Lower leg skin (tissue), 4 donors: Measurements from ENCODE around the gene CYB5B. TPM values are rescaled to one million over a fixed set of nuclear protein-coding genes. Genes with fewer than 3 reads are reported as not detected.

Experiments used
- DNase-seq, 2 donors: peaks; one replicate each; pipeline ENCODE4 v3.0.0-alpha.2; 2019; ENCODE audit warnings: low spot score in 2 of 2
- H3K4me3 ChIP-seq: fragments of 200-600 bp; sonication (generic); 2 replicates; pipeline ENCODE4 v1.5.1; 2017; ENCODE audit warnings: mild to moderate bottlenecking, low read depth; ENCODE audit not compliant: poor library complexity, severe bottlenecking
- CTCF ChIP-seq, 3 donors: fragments of 450-650 bp; IDR thresholded peaks; one replicate each; pipeline ENCODE4 v1.5.1; 2016; ENCODE audit warnings: antibody characterized with exemption in 3 of 3, mild to moderate bottlenecking in 3 of 3, moderate library complexity in 2 of 3
- POLR2A ChIP-seq, 2 donors: fragments of 450-650 bp; IDR thresholded peaks; one replicate each; pipeline ENCODE4 v1.6.1; 2016 to 2017; ENCODE audit warnings: antibody characterized with exemption in 2 of 2, mild to moderate bottlenecking in 1 of 2, moderate library complexity in 1 of 2
- WGBS, 2 donors: methylation state at CpG; one replicate each; pipeline ENCODE4 v1.1.5; 2018; 5-methylcytosine and 5-hydroxymethylcytosine counted together
- intact Hi-C: fragments of 100-400 bp; cut with DNase I; formaldehyde crosslinking; loops from one replicate; pipeline ENCODE4 v1.15.0; 2023; ENCODE audit warnings: low total_unique reads
- total RNA-seq, 4 donors: library from RNA; depleted of rRNA; stranded (reverse); fragments of >200 nt; gene quantifications; one replicate each; pipeline ENCODE4 v1.1.0, GENCODE V29; 2016

Gene CYB5B
- total RNA-seq, 4 donors from 2014 or later: 22.3 to 34.5 (median 25.9) TPM

GRCh38 chr16:69478685-69479084 lies 54.3 kb downstream of the CYB5B start:
- no peak overlapping the region for H3K4me3 ChIP-seq
- TF ChIP-seq CTCF (IDR thresholded peaks at IDR 0.05) (no peak), POLR2A (IDR thresholded peaks at IDR 0.05) (no peak)
- intact Hi-C loops: no loop called here
- DNase-seq: peak in 1 of 2 donors; percentile 56
- WGBS, 2 donors: 97% methylated on average over 6 of the region's 6 CpGs

- WGBS, 2 donors: 55 to 59% methylated on average over 3 of the region's 3 CpGs
- intact Hi-C loops: no loop called here
- DNase-seq: no peak
- TF ChIP-seq POLR2A (IDR thresholded peaks at IDR 0.05) (no peak), CTCF (IDR thresholded peaks at IDR 0.05) (no peak)
- no peak overlapping the region for H3K4me3 ChIP-seq
Observed at GRCh38 chr16:69479775-69480174, 55.4 kb downstream of the CYB5B start.

GRCh38 chr16:69481901-69482341 lies 57.5 kb downstream of the CYB5B start:
- DNase-seq: peak; percentile 87 to 96
- WGBS, 2 donors: 22 to 27% methylated on average over 12 of the region's 12 CpGs
- intact Hi-C loops: no loop called here
- TF ChIP-seq CTCF (IDR thresholded peaks at IDR 0.05) (no peak), POLR2A (IDR thresholded peaks at IDR 0.05) (no peak)
- H3K4me3 ChIP-seq: no peak overlapping the region

GRCh38 chr16:69482410-69482991 lies 58.1 kb downstream of the CYB5B start:
- peak; percentile 56 to 93 for DNase-seq
- H3K4me3 ChIP-seq: no peak overlapping the region
- TF ChIP-seq POLR2A (IDR thresholded peaks at IDR 0.05) (no peak), CTCF (IDR thresholded peaks at IDR 0.05) (no peak)
- 20 to 43% methylated on average over 10 of the region's 10 CpGs for WGBS, 2 donors
- intact Hi-C loops: no loop called here

GRCh38 chr16:69483611-69484010 lies 59.2 kb downstream of the CYB5B start:
- TF ChIP-seq POLR2A (IDR thresholded peaks at IDR 0.05) (no peak), CTCF (IDR thresholded peaks at IDR 0.05) (no peak)
- DNase-seq: peak in 1 of 2 donors; percentile 67
- WGBS, 2 donors: 47 to 54% methylated on average over 5 of the region's 5 CpGs
- no peak overlapping the region for H3K4me3 ChIP-seq
- intact Hi-C loops: no loop called here

GRCh38 chr16:69485361-69485760 lies 60.9 kb downstream of the CYB5B start:
- DNase-seq: no peak
- 87 to 96% methylated on average over 2 of the region's 2 CpGs for WGBS, 2 donors
- intact Hi-C loops: no loop called here
- H3K4me3 ChIP-seq: no peak overlapping the region
- TF ChIP-seq CTCF (IDR thresholded peaks at IDR 0.05) (no peak), POLR2A (IDR thresholded peaks at IDR 0.05) (no peak)
